Measurements from ENCODE around the gene PCA3. TPM values are rescaled to one million over a fixed set of nuclear protein-coding genes. Genes with fewer than 3 reads are reported as not detected.

The PCA3 gene
- total and polyA plus RNA-seq, 8 donors, result 0.07 TPM; not detected in 7

DNA sequence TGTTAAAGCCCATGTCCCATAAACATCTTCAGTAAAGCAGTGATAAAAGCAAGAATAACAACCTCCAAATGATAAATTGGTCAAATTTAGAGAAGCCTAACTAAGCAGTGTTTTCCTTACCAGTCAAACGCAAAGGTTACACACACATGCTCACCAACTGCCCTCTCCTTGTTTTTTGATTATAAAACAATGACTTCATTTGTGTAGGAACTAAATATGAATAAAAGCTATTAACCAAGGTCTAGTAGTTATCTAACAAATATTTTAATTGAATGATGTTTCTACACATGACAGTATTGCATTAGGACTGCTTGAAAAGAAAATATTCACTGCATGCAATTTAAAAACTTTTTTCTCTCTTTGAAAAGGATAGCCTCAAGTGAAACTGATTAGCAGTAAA lies 36.7 kb downstream of the PCA3 start:
- WGBS, 2 donors, result 73 to 79% methylated on average over 1 of the region's 1 CpG
- no peak for DNase-seq
- no peaks in the 10 kb centered on the region for H3K4me1 ChIP-seq
- no peaks in the 10 kb centered on the region for H3K9me3 ChIP-seq
- TF ChIP-seq, protein P1, sequence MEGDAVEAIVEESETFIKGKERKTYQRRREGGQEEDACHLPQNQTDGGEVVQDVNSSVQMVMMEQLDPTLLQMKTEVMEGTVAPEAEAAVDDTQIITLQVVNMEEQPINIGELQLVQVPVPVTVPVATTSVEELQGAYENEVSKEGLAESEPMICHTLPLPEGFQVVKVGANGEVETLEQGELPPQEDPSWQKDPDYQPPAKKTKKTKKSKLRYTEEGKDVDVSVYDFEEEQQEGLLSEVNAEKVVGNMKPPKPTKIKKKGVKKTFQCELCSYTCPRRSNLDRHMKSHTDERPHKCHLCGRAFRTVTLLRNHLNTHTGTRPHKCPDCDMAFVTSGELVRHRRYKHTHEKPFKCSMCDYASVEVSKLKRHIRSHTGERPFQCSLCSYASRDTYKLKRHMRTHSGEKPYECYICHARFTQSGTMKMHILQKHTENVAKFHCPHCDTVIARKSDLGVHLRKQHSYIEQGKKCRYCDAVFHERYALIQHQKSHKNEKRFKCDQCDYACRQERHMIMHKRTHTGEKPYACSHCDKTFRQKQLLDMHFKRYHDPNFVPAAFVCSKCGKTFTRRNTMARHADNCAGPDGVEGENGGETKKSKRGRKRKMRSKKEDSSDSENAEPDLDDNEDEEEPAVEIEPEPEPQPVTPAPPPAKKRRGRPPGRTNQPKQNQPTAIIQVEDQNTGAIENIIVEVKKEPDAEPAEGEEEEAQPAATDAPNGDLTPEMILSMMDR (IDR thresholded peaks at IDR 0.05), result no peak
- no peaks in the 10 kb centered on the region for H3K36me3 ChIP-seq
- no peak overlapping the region for H3K27ac ChIP-seq
- intact Hi-C loops (cut with DNase I), result no loop called here
- ATAC-seq, result no peak
- H3K27me3 ChIP-seq, result no peaks in the 10 kb centered on the region
- no peak overlapping the region for H3K4me3 ChIP-seq
- FAIRE-seq, result no peak

DNA sequence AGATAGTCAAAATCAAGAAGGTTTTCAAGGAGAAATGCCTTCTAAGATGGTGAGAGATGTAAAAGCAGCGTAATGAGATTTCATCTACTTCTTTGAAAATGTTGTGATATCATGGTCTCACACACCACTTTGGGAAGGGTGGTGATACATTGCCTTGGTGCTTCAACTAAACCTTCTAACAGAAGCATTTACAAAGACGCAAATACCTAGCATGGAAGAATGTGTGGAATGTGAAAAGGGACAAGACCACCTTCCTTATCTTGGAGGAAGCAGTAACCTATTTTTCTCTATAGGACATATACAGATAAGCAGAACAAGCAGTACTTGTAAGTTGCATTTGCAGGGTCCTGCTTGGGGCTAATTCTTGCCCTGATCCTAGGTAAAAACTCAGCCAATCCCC lies 38.8 kb downstream of the PCA3 start:
- Histone ChIP-seq H3K4me3 (no peak overlapping the region), H3K27ac (no peak overlapping the region), H3K9me3 (no peaks in the 10 kb centered on the region), H3K36me3 (no peaks in the 10 kb centered on the region), H3K27me3 (no peaks in the 10 kb centered on the region), H3K4me1 (no peaks in the 10 kb centered on the region)
- DNase-seq (no peak), FAIRE-seq (no peak), ATAC-seq (no peak)
- TF ChIP-seq, protein P1 (IDR thresholded peaks at IDR 0.05), result no peak
- intact Hi-C loops (cut with DNase I), result no loop called here
- 49 to 64% methylated on average over 2 of the region's 2 CpGs for WGBS, 2 donors

DNA sequence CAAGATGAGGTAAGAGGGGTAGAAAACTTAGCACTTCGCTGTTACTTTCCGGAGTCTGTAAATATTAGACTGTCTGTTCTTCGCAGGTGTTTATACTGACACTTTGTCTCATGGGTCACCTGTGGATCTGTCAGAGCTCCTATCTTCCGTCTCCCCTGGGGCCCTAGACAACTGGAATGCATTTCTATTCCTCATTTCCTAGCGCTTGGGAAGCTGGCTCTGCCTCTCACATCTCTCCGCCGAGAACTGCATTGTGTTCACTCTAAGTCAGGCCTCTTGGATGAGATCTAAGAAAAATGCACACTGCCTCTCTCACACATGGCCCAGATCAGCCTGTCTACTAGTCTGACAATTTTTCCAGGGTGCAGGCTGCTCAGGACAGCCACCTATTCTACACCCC lies 39.5 kb downstream of the PCA3 start:
- H3K27me3 ChIP-seq, result no peaks in the 10 kb centered on the region
- H3K9me3 ChIP-seq, result no peaks in the 10 kb centered on the region
- 56 to 63% methylated on average over 7 of the region's 7 CpGs for WGBS, 2 donors
- FAIRE-seq (no peak), DNase-seq (no peak), ATAC-seq (no peak)
- TF ChIP-seq, protein P1 (IDR thresholded peaks at IDR 0.05), result no peak
- no peak overlapping the region for H3K27ac ChIP-seq
- H3K4me1 ChIP-seq, result no peaks in the 10 kb centered on the region
- no peaks in the 10 kb centered on the region for H3K36me3 ChIP-seq
- H3K4me3 ChIP-seq, result no peak overlapping the region
- intact Hi-C loops (cut with DNase I), result no loop called here

DNA sequence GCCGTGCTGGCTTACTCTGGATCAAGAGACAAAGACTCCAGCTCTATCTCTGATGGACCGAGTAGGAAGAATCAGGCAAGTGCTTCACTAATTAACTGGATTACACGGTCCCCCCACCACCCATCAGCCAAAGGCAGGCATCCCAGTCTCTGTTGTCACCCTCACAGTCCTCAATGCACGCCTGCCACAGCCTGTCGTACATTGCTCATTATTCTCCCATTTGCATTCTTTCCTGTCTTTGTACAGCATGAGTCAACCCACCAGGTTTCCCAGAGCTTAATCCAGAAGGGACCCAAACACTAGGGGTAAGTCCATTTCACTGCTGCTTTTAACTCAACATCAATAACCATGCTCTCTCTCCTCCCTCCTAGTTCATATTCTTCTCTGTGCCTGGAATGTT lies 44.4 kb downstream of the PCA3 start:
- ATAC-seq (no peak), FAIRE-seq (no peak), DNase-seq (no peak)
- Histone ChIP-seq H3K36me3 (no peaks in the 10 kb centered on the region), H3K4me1 (no peaks in the 10 kb centered on the region), H3K9me3 (no peaks in the 10 kb centered on the region), H3K4me3 (no peak overlapping the region), H3K27ac (no peak overlapping the region), H3K27me3 (peaks cover 0 to 3% (median 0%) of the 10 kb centered on the region in 4 donors)
- 23 to 35% methylated on average over 5 of the region's 5 CpGs for whole genome bisulfite sequencing, 2 donors
- TF ChIP-seq, protein P1 (IDR thresholded peaks at IDR 0.05), result no peak
- intact Hi-C loops (cut with DNase I), result loop anchor here in 1 of 3 donors (5.0 kb wide), 1 partner anchor 194 kb away; no protein-coding TSS in a partner anchor

DNA sequence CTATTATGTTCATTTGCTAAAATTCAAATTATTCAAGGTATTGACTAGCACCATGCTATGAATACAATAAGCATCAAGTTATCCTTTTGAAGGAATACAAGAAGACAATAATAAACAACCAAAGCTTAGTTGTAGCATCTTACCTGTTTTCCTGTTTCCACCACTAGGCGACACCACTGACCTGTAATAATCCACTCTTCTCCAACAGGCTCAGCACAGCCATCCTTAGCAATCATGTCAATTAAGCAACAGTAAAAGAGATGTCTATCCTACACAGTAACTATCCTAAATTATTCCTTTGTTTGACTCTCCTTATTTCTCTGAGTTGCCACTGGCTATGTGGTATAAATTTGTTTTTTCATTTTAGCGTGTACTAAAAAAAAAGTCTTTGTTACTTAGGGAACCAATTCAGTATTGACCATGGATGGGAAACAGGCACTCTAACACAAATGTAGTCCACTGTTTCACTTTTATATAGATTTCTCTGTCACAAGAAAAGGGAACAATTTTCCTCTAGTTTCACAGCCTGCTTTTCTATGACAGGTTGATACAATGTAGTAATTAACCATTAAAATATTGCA lies 46.2 kb downstream of the PCA3 start:
- DNase-seq, result peak in 2 of 6 donors; percentile 4 to 54
- WGBS, 2 donors, result 9 to 12% methylated on average over 2 of the region's 2 CpGs
- H3K27me3 ChIP-seq, result peaks cover 0 to 3% (median 0%) of the 10 kb centered on the region in 4 donors
- peak in 3 of 4 donors; percentile 85 to 87 (median 85) for ATAC-seq
- H3K4me3 ChIP-seq, result no peak overlapping the region
- intact Hi-C loops (cut with DNase I), result loop anchor here in 1 of 3 donors (5.0 kb wide), 1 partner anchor 182 kb away; no protein-coding TSS in a partner anchor
- no peaks in the 10 kb centered on the region for H3K4me1 ChIP-seq
- peak; percentile 80 for FAIRE-seq
- no peaks in the 10 kb centered on the region for H3K36me3 ChIP-seq
- TF ChIP-seq, protein P1 (IDR thresholded peaks at IDR 0.05), result peak; percentile 29 to 68 (median 58)
- no peak overlapping the region for H3K27ac ChIP-seq
- H3K9me3 ChIP-seq, result no peaks in the 10 kb centered on the region
